GM23338 (cell line): ENCODE results near the gene CCDC93. TPM values are rescaled to one million over a fixed set of nuclear protein-coding genes. Genes with fewer than 3 reads are reported as not detected.

Source experiments
- ATAC-seq: fragments of 200-7000 bp; cut with Tn5 transposase; 3 replicates; pipeline ENCODE4 v1.9.1; 2020
- DNase-seq: peaks from one replicate; pipeline ENCODE4 v3.0.0-alpha.2; 2015; ENCODE audit warnings: low spot score
- H2AFZ ChIP-seq: fragments of 200-600 bp; sonication (generic); 2 replicates; pipeline ENCODE4 v1.8.0; 2016; ENCODE audit warnings: antibody characterized with exemption, mild to moderate bottlenecking, moderate library complexity
- H3F3A ChIP-seq: fragments of 200-600 bp; sonication (generic); replicated peaks from 2 replicates; pipeline ENCODE4 v1.8.0; 2017; ENCODE audit warnings: antibody characterized with exemption, mixed run types, low read depth
- H3K27ac ChIP-seq: fragments of 200-600 bp; sonication (generic); 2 replicates; pipeline ENCODE4 v1.6.1; 2016; ENCODE audit warnings: low read depth
- H3K27me3 ChIP-seq: fragments of 200-600 bp; sonication (generic); 2 replicates; pipeline ENCODE4 v1.8.0; 2016; ENCODE audit warnings: mild to moderate bottlenecking, mixed run types, moderate library complexity; ENCODE audit not compliant: insufficient read depth
- H3K36me3 ChIP-seq: fragments of 200-600 bp; sonication (generic); 2 replicates; pipeline ENCODE4 v1.8.0; 2016; ENCODE audit warnings: mild to moderate bottlenecking; ENCODE audit not compliant: insufficient read depth
- H3K4me1 ChIP-seq: fragments of 200-600 bp; sonication (generic); 2 replicates; pipeline ENCODE4 v1.8.0; 2016; ENCODE audit warnings: mild to moderate bottlenecking, moderate library complexity; ENCODE audit not compliant: insufficient read depth
- H3K4me2 ChIP-seq: fragments of 200-600 bp; sonication (generic); 2 replicates; pipeline ENCODE4 v1.7.1; 2017; ENCODE audit warnings: mixed run types
- H3K4me3 ChIP-seq: fragments of 200-600 bp; sonication (generic); 2 replicates; pipeline ENCODE4 v1.6.1; 2016; ENCODE audit warnings: mixed run types
- H3K79me2 ChIP-seq: fragments of 200-600 bp; sonication (generic); replicated peaks from 2 replicates; pipeline ENCODE4 v1.8.0; 2017; ENCODE audit warnings: mild to moderate bottlenecking; ENCODE audit not compliant: insufficient read depth
- H3K9me2 ChIP-seq: fragments of 200-600 bp; sonication (generic); 2 replicates; pipeline ENCODE4 v1.8.0; 2017; ENCODE audit not compliant: insufficient read depth
- H4K20me1 ChIP-seq: fragments of 200-600 bp; sonication (generic); replicated peaks from 2 replicates; pipeline ENCODE4 v1.8.0; 2017; ENCODE audit warnings: mild to moderate bottlenecking; ENCODE audit not compliant: insufficient read depth
- H3K27ac Mint-ChIP-seq: 2 replicates; pipeline ENCODE4 v1.8.0; 2020; ENCODE audit warnings: inconsistent platforms, mild to moderate bottlenecking, moderate library complexity, mixed read lengths
- H3K27me3 Mint-ChIP-seq: 3 replicates; pipeline ENCODE4 v1.8.0; 2022; ENCODE audit warnings: low read depth, mild to moderate bottlenecking, moderate library complexity, mixed read lengths, inconsistent platforms; ENCODE audit not compliant: insufficient read depth, poor library complexity
- H3K36me3 Mint-ChIP-seq: 3 replicates; pipeline ENCODE4 v1.8.0; 2021; ENCODE audit warnings: low read depth, mild to moderate bottlenecking, inconsistent platforms, moderate library complexity, mixed read lengths
- H3K4me1 Mint-ChIP-seq: 3 replicates; pipeline ENCODE4 v1.8.0; 2020; ENCODE audit warnings: mild to moderate bottlenecking, inconsistent platforms, mixed read lengths
- H3K4me3 Mint-ChIP-seq: 3 replicates; pipeline ENCODE4 v1.8.0; 2021; ENCODE audit warnings: moderate library complexity, mild to moderate bottlenecking, inconsistent platforms, mixed read lengths
- H3K9me3 Mint-ChIP-seq: 3 replicates; pipeline ENCODE4 v1.8.0; 2020; ENCODE audit warnings: moderate library complexity, mild to moderate bottlenecking, inconsistent platforms, mixed read lengths
- CREB1 ChIP-seq: fragments of 250-450 bp; sonication (Bioruptor Pico); IDR thresholded peaks from 2 replicates; pipeline ENCODE4 v1.5.0; 2020; ENCODE audit warnings: low read depth, mild to moderate bottlenecking, moderate library complexity
- CTCF ChIP-seq, 2 experiments: fragments of 200-600 bp in 1 of 2; sonication (generic) in 1 of 2; conservative IDR thresholded peaks; 2 replicates each; pipeline versions ENCODE4 v1.5.1 to v1.6.1; 2016 to 2017; ENCODE audit warnings: antibody characterized with exemption in 2 of 2, low read depth in 2 of 2, mild to moderate bottlenecking in 2 of 2, moderate library complexity in 1 of 2
- EZH2 ChIP-seq: fragments of 200-600 bp; sonication (generic); IDR thresholded peaks from one replicate; pipeline ENCODE4 v1.8.0; 2017; ENCODE audit warnings: antibody characterized with exemption, mild to moderate bottlenecking, low read depth; ENCODE audit not compliant: unreplicated experiment
- EZH2phosphoT487 ChIP-seq: fragments of 200-600 bp; sonication (generic); IDR thresholded peaks from one replicate; pipeline ENCODE4 v1.8.1; 2018; ENCODE audit warnings: antibody characterized with exemption; ENCODE audit not compliant: unreplicated experiment
- JUNB ChIP-seq: IDR thresholded peaks from one replicate; pipeline ENCODE4 v1.6.1; 2016; ENCODE audit warnings: antibody characterized with exemption; ENCODE audit not compliant: unreplicated experiment
- NANOG ChIP-seq: IDR thresholded peaks from 2 replicates; pipeline ENCODE4 v1.6.1; 2016; ENCODE audit warnings: antibody characterized with exemption, borderline replicate concordance
- POLR2AphosphoS5 ChIP-seq: IDR thresholded peaks from 2 replicates; pipeline ENCODE4 v1.6.1; 2016; ENCODE audit warnings: antibody characterized with exemption, low read depth
- STAT1 ChIP-seq: IDR thresholded peaks from one replicate; pipeline ENCODE4 v1.6.1; 2016; ENCODE audit warnings: antibody characterized with exemption; ENCODE audit not compliant: unreplicated experiment
- ZNF114 ChIP-seq: fragments of 250-450 bp; sonication (Bioruptor Pico); IDR thresholded peaks from 2 replicates; pipeline ENCODE4 v1.5.0; 2020; ENCODE audit warnings: mild to moderate bottlenecking, moderate library complexity
- ZNF331 ChIP-seq: fragments of 250-450 bp; sonication (Bioruptor Pico); IDR thresholded peaks from 2 replicates; pipeline ENCODE4 v1.5.0; 2020; ENCODE audit warnings: low read depth, mild to moderate bottlenecking, moderate library complexity
- ZNF462 ChIP-seq: fragments of 250-450 bp; sonication (Bioruptor Pico); IDR thresholded peaks from 2 replicates; pipeline ENCODE4 v1.5.0; 2020; ENCODE audit warnings: mild to moderate bottlenecking, moderate library complexity
- polyA plus RNA-seq: library from polyadenylated mRNA; unstranded; fragments of >200 nt; fragmentation: Nextera tagmentation; extraction: Ambion mirVana; gene quantifications from 2 replicates; pipeline ENCODE4 v1.2.1, GENCODE V29; 2016
- total RNA-seq: library from RNA; depleted of rRNA; stranded (reverse); fragments of >200 nt; shearing (Covaris generic); gene quantifications from 2 replicates; pipeline ENCODE4 v1.2.3, GENCODE V29; 2014
- TF ChIP-seq, protein P1 (sequence below): IDR thresholded peaks from 2 replicates; pipeline ENCODE4 v1.6.1; 2016; ENCODE audit warnings: antibody characterized with exemption

The CCDC93 gene
- total and polyA plus RNA-seq, 2 experiments from 2014 or later, result 13.1 to 16.8 TPM

- TF ChIP-seq, protein P1, sequence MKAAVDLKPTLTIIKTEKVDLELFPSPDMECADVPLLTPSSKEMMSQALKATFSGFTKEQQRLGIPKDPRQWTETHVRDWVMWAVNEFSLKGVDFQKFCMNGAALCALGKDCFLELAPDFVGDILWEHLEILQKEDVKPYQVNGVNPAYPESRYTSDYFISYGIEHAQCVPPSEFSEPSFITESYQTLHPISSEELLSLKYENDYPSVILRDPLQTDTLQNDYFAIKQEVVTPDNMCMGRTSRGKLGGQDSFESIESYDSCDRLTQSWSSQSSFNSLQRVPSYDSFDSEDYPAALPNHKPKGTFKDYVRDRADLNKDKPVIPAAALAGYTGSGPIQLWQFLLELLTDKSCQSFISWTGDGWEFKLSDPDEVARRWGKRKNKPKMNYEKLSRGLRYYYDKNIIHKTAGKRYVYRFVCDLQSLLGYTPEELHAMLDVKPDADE, result no peak
- TF ChIP-seq ZNF114 (CRISPR knock-in tag) (no peak), ZNF331 (CRISPR knock-in tag) (no peak), EZH2 (no peak), NANOG (no peak), JUNB (no peak)
Measured at GRCh38 chr2:118045286-118045685, 31.4 kb upstream of the CCDC93 start (continued).

DNA sequence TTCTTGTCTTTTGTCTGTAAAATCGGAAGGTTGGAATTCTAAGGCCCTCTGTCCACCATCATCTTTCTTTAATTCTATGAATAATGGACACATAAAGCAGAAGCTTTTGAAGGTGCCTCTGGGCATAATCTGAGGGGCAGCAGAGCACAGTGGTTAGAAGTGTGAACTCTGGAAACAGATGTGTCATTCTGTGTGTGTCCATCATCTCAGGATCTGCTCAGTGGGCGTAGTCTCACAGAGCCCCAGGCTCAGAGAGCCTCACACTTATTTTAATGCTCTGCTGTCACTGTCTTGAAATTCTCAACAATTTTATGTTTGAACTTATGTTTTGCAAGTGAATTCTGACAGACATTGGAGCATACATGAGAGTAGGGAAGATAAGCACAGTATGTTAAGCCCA is 31.0 kb upstream of the CCDC93 start:
- Mint-ChIP-seq H3K4me1 (peaks cover 2% of the 10 kb centered on the region; the same call in 2 of the 3 replicates), H3K36me3 (no peaks in the 10 kb centered on the region), H3K27ac (no peak overlapping the region), H3K27me3 (no peaks in the 10 kb centered on the region), H3K9me3 (no peaks in the 10 kb centered on the region), H3K4me3 (no peak overlapping the region)
- H2AFZ ChIP-seq, result no peak overlapping the region
- H4K20me1 ChIP-seq, result no peaks in the 10 kb centered on the region
- no peak overlapping the region for H3K4me2 ChIP-seq
- DNase-seq (no peak), ATAC-seq (no peak)
- no peaks in the 10 kb centered on the region for H3F3A ChIP-seq
- H3K27ac ChIP-seq, result no peak overlapping the region
- no peaks in the 10 kb centered on the region for H3K27me3 ChIP-seq
- no peaks in the 10 kb centered on the region for H3K36me3 ChIP-seq
- H3K9me2 ChIP-seq, result no peaks in the 10 kb centered on the region
- H3K4me1 ChIP-seq, result no peaks in the 10 kb centered on the region; the same call in 1 of the 2 replicates
- H3K4me3 ChIP-seq, result no peak overlapping the region
- no peaks in the 10 kb centered on the region for H3K79me2 ChIP-seq
- TF ChIP-seq CTCF (conservative IDR thresholded peaks at IDR 0.05; ENCODE audit: low read depth in 2 of 2) (no peak), EZH2phosphoT487 (no peak), ZNF114 (CRISPR knock-in tag) (no peak), JUNB (no peak), NANOG (no peak), STAT1 (no peak), ZNF462 (no peak), CREB1 (CRISPR knock-in tag) (no peak), POLR2AphosphoS5 (no peak), ZNF331 (CRISPR knock-in tag) (no peak)
- TF ChIP-seq, protein P1, result no peak
